ENCODE results near the gene SINHCAF. TPM values are rescaled to one million over a fixed set of nuclear protein-coding genes. Genes with fewer than 3 reads are reported as not detected.
"Not testable (repeated sequence)": the region's sequence is repeated elsewhere in the genome, so short reads cannot be mapped to it uniquely, and the experiment has no call there.

SINHCAF gene
- polyA plus RNA-seq, 5 donors = 86.4 to 140 (median 127) TPM

DNA sequence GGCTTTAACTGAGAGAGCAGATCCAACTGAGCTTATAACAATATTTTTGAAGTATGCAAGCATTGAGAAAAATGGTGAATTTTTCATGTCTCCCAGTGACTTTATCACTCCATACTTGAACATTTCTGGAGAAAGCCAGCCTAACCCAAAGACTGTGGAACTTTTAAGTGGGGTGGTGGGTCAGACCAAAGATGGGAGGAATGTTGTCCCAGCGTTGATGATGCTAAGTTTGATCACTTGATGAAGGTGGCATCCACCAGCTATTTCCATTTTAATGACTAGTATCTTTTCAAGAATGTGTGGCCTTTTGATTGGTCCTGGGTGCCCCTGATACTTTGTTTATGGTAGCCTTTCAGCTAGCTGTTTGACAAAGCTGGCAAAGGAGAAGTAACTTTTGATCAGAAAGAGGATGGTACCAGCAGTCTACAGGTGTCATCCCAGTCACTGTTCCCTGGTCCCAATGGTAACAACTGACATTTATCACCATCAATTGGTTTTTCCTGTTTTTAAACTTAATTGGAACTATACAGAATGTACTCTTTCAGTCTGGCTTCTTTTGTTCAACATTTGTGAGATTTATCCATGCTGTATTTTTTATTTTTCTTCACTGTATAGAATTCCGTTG is 14.2 kb downstream of the SINHCAF start:
- no peak for DNase-seq

DNA sequence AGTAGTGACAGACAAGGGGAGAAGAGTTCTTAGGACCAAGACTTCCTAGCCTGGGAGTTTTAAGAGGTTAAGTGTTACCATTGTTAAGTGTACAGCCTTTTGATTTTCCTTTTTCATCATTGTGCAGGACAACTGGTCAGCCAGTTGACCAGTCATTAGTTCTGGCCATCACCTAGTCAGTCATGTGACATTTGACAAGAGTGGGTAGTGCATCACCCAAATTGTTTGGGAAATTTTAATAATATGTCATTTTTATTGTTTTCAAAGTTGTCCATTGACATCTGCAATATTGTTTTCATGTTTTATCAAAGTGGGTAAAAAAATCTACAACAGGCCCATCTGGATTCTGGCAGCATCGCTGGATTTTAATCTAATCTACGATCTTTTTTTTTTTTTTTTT is 15.5 kb downstream of the SINHCAF start:
- DNase-seq = no peak

DNA sequence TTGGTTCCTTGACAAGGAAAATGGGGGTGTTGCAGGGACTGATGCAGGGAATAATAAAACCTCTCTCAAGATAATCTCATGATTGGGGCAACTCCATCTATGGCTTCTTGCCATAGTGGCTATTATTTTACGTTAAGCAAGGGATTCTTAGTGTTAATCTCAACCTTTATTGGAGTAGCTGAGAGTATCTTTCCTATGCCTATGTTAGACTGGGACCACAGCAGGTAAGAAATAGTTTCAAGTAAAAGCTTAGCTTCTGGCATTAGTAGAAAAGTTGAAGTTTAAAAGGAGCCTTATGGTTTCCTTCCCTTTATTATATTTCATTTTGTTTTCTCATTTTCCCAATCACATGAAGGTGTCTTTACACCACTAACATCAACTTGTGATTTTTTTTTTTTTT is 16.7 kb downstream of the SINHCAF start:
- no peak for DNase-seq

DNA sequence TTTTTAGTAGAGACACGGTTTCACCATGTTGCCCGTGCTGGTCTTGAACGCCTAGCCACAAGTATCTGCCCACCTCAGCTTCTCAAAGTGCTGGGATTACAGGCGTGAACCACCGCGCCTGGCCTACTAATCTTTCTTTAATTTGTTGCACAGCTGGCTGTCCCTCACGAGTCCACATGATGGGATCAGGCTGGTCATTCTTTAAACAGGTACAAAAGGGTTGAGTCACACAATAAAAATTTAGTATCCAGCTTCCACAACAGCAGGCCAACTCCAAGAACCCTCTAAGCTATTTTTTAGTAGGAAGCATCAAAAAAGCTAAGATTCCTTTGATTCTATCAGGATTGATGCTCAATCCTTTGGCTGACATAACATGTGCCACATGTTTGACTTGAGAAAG is 17.8 kb downstream of the SINHCAF start:
- no peak for DNase-seq

DNA sequence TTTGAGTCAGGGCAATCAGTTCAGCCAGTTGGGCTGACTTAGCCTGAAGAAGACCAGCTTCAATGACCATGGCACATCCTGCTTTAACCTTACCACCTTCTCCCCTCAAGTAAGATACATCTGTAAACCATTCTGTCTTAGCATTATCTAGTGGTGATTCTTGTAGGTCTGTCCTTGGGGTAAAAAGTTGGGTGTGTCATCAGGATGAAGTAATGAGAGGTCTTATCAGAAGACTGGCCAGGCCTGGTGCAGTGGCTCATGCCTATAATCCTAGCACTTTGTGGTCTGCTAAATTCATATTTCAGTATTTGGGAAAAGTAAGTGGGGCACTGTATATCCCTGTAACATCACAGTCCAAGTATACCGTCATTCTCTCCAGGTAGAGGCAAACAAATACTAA is 19.1 kb downstream of the SINHCAF start:
- no peak for DNase-seq

DNA sequence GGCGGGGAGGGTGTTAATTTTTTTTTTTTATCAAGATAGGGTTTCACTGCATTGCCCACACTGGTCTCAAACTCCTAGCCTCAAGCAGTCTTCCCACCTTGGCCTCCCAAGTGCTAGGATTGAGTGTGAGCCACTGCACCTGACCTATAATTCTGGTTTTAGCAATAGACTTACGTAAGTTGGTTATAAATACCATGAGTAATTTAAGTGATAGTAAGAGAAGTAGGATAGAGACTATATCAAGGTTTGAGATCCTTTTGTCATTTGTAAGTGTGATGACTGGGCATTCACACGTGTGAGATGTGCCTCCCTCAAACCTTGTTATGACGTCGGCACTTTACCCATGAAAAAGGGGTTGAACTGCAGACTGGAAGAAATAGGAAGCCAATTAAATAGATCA is 22.5 kb downstream of the SINHCAF start:
- no peak for DNase-seq

DNA sequence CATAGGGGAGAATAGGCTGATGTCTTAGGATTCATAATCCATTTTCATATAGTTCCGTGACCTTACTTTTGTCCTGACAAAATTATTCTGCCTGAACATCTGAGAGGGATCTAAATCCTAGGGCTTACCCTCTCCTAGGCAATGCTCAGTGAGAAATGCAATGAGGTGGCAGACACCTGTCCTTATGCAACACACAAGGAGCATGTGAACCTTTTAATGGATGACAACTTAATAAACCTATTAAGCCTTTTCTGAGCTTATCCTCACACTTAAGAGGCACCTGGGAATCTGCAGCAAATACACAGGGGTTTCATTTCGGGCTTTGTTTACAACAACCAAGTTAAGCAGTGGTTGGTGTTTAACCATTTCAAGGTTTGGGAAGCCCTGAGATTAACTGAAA is 24.6 kb downstream of the SINHCAF start:
- no peak for DNase-seq

DNA sequence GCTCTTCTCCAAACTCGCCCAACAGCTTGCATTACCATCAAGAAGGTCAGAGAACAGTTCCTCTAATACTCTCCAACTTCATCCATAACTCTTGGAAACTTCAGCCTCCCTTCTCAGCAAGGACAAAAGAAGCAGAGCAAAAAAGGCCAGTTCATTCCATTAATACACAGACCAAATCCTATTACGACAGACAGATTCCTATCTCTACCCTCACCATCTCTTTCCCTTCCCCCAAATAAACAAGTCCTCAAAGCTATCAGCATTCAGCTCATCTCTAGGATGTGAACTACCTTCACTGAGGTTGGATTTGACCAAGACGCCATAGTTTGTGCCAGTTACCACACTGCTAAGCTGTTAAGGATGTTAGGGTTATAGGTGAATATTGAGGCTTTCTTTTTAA is 25.2 kb downstream of the SINHCAF start:
- no peak for DNase-seq

DNA sequence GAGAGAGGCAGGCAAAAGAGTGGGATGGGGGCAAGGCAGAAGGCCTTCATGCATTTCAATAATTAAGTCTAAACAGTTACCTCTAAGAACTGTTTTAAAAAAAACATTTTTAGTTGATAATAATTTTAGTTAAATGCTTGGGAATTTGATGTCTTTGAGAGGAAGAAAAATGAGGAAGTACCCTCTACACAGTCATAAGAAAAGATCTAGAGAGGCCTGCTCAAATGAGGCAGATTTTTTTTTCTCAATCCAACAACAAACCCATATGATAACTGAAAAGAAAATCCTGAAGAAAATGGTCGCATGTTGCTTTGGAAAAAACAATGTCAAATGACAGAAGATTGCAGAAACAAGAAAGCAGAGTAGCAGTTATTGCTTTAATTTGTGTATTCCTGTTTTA is 25.6 kb downstream of the SINHCAF start:
- no peak for DNase-seq

DNA sequence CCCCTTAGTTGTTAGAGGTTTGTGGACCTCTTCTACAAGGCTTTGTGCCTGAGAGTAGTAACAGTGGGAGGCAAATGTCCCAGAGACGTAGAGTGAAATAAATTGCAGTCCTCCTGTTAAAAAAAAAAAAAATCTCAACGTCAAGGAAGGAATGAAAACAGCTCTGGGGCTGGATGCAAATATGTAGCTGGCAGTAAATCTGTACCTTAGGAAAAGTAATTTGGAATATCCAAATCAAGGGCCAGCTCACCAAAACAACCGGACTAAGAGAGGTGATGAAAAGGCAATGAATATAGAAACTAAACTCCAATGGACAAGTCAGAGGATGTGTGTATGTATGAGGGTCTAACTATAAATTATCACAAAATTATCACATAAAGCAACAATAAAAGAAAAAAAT is 27.0 kb downstream of the SINHCAF start:
- DNase-seq = no peak

DNA sequence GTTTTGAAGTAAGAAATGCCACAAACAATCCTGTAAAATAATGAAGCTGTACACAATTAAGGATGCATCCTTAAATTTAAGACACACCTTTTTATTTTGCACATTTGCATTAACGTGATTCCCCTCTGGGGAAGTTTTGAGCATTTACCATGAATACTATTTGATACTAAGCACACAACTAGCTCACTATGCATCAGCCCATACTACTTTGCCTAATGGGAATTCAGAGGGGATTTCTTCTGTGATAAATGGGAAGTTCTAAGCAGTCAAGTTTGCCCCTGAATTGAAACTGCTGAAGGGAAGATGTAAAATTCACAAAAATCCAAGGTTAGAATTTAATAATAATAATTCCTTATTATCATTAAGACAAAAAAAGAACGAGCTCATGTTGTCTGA is 27.4 kb downstream of the SINHCAF start:
- no peak for DNase-seq

DNA sequence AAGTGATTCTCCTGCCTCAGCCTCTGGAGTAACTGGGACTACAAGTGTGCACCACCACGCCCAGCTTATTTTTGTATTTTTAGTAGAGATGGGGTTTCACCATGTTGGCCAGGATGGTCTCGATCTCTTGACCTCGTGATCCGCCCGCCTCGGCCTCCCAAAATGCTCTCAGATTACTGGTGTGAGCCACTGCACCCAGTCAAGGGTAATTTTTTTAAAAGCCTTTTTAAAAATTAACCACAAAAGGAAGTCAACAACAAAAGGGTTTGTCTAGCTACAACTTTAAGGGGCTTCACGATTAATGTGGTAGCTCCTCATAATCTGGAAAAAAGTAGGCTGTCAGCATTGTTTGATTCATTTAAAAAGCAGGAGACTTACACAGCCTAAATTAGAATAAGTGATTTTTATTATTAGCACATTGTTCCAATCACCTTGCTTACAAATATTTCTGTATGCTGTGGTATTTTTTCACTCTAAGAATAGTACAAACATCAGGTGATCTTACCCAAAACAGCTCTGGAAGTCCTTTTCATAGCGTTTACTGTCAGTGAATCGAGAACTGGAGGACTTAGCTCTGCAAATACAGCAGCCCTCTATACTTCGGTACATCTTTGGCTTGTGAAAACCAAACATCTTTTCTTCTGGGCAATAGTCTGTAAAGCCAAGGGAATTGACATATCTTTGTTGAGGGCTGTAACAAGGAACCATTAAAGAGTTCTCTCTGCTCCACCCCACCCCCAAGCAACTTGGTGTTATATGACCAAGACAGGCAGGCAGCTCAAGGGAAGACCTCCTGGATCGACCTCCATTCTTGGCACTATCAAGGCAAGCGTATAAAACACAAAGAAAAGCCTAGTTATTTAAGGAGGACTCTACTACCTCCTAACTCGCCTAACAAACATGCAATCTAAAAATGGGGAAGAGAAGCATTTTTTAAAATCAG is 28.1 kb downstream of the SINHCAF start:
- DNase-seq = no peak

DNA sequence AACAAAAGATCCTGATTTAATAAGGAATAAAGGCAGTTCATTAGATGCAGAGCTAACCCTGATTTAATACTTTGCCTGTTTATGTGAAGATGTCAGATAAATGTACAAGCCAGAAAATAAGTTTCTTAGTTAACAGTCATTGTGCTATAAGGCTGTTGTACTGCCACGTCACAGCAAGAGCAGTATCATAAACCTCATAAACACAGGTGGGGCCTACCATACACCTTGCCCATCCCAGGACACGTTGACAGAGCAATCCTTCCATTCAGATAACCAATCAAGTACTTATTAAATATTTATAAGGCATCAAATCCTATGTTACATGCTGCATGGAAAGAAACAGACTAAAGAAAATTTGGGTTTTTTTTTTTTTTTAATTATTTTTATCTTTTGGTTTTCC is 36.5 kb downstream of the SINHCAF start:
- DNase-seq = no peak

DNA sequence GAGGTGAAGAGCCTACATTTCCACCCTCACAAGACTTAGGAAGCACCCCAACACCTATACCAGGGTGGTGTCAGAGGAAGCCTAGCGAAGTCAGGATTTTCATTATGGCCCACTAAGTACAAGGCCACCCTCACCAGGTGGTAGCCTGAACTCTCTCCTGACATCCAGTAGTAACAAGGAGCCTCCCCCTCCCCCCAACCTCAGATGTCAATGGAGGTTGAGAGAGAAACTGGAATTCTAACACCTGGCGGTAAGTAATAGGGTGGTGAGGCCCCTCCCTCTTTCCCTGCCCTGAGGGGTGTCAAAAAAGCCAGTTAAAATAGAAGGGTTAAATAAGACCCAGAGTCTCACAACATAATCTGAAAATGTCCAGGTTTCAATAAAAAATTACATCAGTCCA is 37.6 kb downstream of the SINHCAF start:
- no peak for DNase-seq

DNA sequence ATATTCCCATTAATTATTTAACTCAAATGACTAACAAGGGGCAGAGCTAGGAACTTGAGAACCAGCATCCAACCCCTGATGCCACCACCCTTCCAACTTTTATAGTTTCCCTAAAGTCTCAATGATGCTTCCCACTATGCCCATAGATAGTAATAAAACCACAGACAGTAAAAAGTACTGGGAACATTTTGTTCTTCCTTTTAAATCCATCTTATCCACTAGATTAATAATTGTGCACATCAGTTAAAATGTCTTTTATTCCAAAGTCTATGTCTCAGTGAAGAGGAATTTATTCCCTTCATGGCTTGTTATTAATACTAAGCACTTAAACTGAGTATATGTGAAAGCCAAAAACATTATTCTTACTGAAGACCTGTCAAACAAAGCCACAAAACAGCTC is 45.8 kb downstream of the SINHCAF start:
- DNase-seq = no peak

DNA sequence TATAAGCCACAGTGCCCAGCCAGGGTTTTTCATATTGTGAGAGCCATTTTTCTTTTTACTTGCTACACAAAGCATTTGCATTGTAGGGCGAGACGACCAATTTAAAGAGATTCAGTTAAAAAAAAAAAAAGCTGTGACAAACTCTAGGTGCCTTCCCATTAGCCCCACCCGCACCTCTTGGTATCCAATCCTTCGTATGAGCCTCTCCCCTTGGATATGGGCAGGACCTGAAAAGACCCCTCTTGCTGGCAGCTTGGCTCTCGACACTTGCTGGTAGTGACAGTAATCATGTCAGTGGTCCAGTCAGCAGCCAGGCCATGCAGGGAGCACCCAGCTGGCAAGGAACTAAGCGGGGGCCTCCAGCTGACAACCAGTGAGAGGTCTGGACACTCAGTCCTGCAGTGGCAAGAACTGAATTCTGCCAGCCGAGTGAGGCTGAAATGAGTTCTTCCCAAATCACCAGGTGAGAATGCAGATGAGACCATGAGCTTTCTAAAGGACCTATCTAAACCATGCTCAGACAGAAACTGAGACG is 46.5 kb downstream of the SINHCAF start:
- DNase-seq = no peak

DNA sequence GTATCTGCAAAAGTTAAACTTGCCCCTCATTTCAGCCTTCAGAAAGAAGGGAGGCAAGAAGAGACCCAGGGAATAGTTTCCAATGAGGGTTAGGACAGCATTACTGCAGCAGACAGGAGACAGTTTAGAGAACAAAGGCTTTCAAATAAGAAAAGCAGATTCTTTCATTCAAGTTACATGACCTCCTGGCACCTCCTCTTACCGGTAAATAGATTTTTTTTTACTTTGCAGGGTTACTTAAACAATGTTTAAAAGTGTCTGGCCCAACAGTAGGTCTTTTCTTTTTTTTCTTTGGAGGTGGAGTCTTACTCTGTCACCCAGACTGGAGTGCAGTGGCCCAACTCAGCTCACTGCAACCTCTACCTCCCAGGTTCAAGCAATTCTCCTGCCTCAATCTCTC is 47.1 kb downstream of the SINHCAF start:
- no peak for DNase-seq

DNA sequence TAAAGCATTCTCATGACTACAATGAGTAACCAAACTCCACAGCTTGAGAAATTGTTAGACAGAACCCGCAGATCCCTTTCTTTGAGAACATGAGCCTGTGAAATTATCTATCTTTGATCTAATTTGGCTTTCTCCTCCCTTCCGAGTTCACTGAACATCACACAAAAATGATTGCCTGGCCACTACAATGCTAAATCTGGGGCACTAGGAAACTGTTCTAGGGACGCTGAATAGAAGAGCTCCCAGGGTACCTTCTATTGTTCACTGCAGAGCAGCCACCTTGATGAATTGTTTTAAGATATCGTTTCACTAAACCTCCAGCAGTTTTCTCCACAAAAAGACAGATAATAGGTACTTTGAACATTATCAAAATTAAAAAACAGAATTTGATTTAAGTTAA is 47.5 kb downstream of the SINHCAF start:
- no peak for DNase-seq

DNA sequence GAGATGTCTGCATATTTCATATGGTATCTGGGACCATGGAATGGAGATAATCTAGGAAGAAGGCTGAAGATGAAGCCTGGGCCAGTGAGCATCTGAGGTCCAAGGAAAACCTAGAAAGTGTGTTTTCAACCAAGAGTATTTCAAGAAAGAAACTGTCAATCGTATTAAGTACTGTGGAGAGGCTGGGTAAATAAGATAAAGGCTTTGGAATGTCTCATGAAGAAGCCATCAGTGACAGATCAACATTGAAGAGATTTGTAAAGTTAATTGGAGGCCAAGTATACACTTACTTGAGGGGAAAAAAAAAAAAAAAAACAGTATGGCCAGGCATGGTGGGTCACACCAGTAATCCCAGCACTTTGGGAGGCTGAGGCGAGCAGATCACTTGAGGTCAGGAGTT is 48.9 kb downstream of the SINHCAF start:
- no peak for DNase-seq

DNA sequence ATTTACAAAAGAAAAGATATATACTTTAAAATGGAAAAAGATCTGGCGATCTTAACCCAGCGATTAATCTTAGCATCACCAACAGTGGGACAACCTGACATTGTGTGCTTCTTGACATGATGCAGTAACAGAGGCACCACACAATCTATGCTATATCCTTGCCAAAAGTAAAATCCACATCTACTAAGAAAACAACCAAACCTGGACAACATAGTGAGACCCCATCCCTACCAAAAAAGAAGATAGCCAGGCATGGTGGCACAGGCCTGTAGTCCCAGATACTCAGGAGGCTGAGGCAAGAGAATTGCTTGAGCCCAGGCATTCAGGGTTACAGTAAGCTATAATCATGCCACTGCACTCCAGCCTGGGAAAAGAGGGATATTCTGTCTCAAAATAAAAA is 50.5 kb downstream of the SINHCAF start:
- DNase-seq = no peak

DNA sequence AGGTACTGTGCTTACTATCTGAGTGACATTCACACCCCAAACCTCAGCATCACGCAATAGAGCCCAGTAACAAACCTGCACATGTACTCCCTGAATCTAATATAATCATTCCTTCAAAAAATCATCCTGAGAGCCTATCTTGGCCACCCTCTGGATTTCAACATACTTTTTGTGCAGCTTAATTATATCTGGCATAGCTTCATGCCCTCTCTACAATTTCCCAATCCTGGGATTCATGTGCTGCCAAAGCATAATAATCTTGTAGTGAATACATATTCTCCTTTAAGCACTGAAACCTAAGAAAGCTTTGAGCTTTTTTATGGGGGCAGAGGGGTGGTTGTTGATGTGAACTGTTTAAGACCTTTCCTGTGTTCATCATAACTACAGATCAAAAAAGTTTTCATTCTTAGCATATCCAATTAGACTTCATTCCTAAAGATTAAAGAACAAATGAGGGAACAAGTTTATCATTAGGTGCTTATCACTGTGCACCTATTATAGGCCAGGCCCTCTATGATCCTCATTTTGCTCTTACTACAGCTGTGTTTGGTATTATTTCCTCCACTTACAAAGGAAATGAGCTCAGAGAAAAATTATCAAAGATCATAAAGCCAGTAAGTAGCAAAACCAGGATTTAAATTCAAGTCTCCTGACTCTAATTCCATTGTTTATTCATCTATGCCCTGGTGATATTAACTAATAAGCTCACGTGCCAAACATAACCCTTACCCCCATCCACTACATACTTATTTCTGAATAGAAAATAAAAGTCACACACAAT is 51.2 kb downstream of the SINHCAF start:
- no peak for DNase-seq

DNA sequence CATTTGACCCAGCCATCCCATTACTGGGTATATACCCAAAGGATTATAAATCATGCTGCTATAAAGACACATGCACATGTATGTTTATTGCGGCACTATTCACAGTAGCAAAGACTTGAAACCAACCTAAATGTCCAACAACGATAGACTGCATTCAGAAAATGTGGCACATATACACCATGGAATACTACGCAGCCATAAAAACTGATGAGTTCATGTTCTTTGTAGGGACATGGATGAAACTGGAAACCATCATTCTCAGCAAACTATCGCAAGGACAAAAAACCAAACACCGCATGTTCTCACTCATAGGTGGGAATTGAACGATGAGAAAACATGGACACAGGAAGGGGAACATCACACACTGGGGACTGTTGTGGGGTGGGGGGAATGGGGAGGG is 52.2 kb downstream of the SINHCAF start:
- DNase-seq = not testable (repeated sequence)
